H1 (cell line): ENCODE data around the gene GALNT1. TPM values are rescaled to one million over a fixed set of nuclear protein-coding genes. Genes with fewer than 3 reads are reported as not detected.

Experiments
- CTCF ChIA-PET: fragments of 300-600 bp; sonication (Branson Sonifier 250); formaldehyde crosslinking; loops from one replicate; lab custom pipeline; 2021; ENCODE audit not compliant: partially characterized antibody; lab: Charles Lee
- POLR2A ChIA-PET: fragments of 300-600 bp; sonication (Branson Sonifier 250); formaldehyde crosslinking; loops from one replicate; lab custom pipeline; 2021; ENCODE audit warnings: inconsistent platforms; ENCODE audit not compliant: partially characterized antibody; lab: Charles Lee
- DNase-seq, 2 experiments: peaks; one replicate each; pipeline versions ENCODE4 v3.0.0 to v3.0.0-alpha.2; 2010 to 2022; ENCODE audit warnings: low spot score in 2 of 2, low read depth in 1 of 2, mixed read lengths in 1 of 2
- FAIRE-seq: peaks from 2 replicates; lab custom pipeline; 2011; peaks lifted over from hg19 to GRCh38; lab: Jason Lieb, UNC
- H2AFZ ChIP-seq: 2 replicates; pipeline ENCODE4 v1.8.1; 2012; ENCODE audit warnings: low read length, inconsistent platforms
- H2AK5ac ChIP-seq: 2 replicates; pipeline ENCODE4 v1.6.1; 2013; ENCODE audit warnings: low read depth, low read length
- H2BK120ac ChIP-seq: replicated peaks from 2 replicates; pipeline ENCODE3; 2013; ENCODE audit warnings: low read depth, low read length, inconsistent platforms
- H2BK12ac ChIP-seq: 2 replicates; pipeline ENCODE4 v1.6.1; 2013; ENCODE audit warnings: low read depth, low read length
- H2BK15ac ChIP-seq: 2 replicates; pipeline ENCODE4 v1.6.1; 2013; ENCODE audit warnings: low read length
- H2BK20ac ChIP-seq: 2 replicates; pipeline ENCODE4 v1.6.1; 2013; ENCODE audit warnings: low read length
- H2BK5ac ChIP-seq: 2 replicates; pipeline ENCODE4 v1.6.1; 2013; ENCODE audit warnings: low read depth, low read length
- H3K14ac ChIP-seq: 2 replicates; pipeline ENCODE4 v1.6.1; 2013; ENCODE audit warnings: inconsistent platforms; ENCODE audit not compliant: insufficient read length
- H3K18ac ChIP-seq: 2 replicates; pipeline ENCODE4 v1.6.1; 2013; ENCODE audit warnings: low read length; ENCODE audit errors: extremely low read depth
- H3K23ac ChIP-seq: 2 replicates; pipeline ENCODE4 v1.6.1; 2013; ENCODE audit warnings: inconsistent platforms; ENCODE audit not compliant: insufficient read length
- H3K23me2 ChIP-seq: 2 replicates; pipeline ENCODE4 v1.6.1; 2013; ENCODE audit warnings: low read depth, low read length
- H3K27ac ChIP-seq: 2 replicates; pipeline ENCODE4 v1.6.1; 2011; ENCODE audit warnings: low read depth, low read length, inconsistent platforms
- H3K27me3 ChIP-seq, 4 experiments: replicated peaks in 1 of 4; 1 replicate in 1 of 4; 2 replicates in 3 of 4; pipeline versions ENCODE4 v1.6.1 to v1.8.1; 2011 to 2013; ENCODE audit warnings: low read length in 3 of 4, mild to moderate bottlenecking in 3 of 4, inconsistent platforms in 2 of 4, mixed read lengths in 2 of 4, moderate library complexity in 1 of 4; ENCODE audit not compliant: control insufficient read depth in 3 of 4, insufficient read depth in 3 of 4; ENCODE audit errors: extremely low read depth in 1 of 4
- H3K36me3 ChIP-seq, 4 experiments: 2 replicates each; pipeline versions ENCODE4 v1.6.1 to v1.8.1; 2011 to 2013; ENCODE audit warnings: mild to moderate bottlenecking in 4 of 4, low read length in 3 of 4, moderate library complexity in 2 of 4, control low read depth in 1 of 4, inconsistent platforms in 1 of 4; ENCODE audit not compliant: insufficient read depth in 4 of 4, control insufficient read depth in 2 of 4
- H3K4ac ChIP-seq: replicated peaks from 2 replicates; pipeline ENCODE3; 2013; ENCODE audit warnings: low read length, low read depth, mixed read lengths, inconsistent platforms; ENCODE audit not compliant: insufficient read length
- H3K4me1 ChIP-seq, 4 experiments: replicated peaks in 1 of 4; 1 replicate in 1 of 4; 2 replicates in 3 of 4; pipeline versions ENCODE4 v1.6.1 to v1.8.1; 2011 to 2013; ENCODE audit warnings: low read length in 3 of 4, inconsistent platforms in 2 of 4, mixed read lengths in 1 of 4; ENCODE audit not compliant: insufficient read depth in 4 of 4, control insufficient read depth in 3 of 4
- H3K4me2 ChIP-seq, 2 experiments: 2 replicates each; pipeline versions ENCODE4 v1.6.1 to v1.8.1; 2011 to 2013; ENCODE audit warnings: low read depth in 2 of 2, low read length in 2 of 2, control low read depth in 1 of 2, inconsistent platforms in 1 of 2, mild to moderate bottlenecking in 1 of 2; ENCODE audit not compliant: insufficient read depth in 1 of 2
- H3K4me3 ChIP-seq, 4 experiments: fragments of 200-600, 300-600 bp in 1 of 4; sonication (generic), shearing (Covaris generic), sonication (Bioruptor Twin) in 1 of 4; 2 replicates each; pipeline versions ENCODE4 v1.5.1 to v1.8.1; 2011 to 2016; ENCODE audit warnings: low read length in 4 of 4, low read depth in 3 of 4, control low read depth in 2 of 4, inconsistent platforms in 2 of 4, mild to moderate bottlenecking in 2 of 4, mixed read lengths in 1 of 4, moderate library complexity in 1 of 4; ENCODE audit not compliant: insufficient read depth in 2 of 4; ENCODE audit errors: extremely low read depth in 1 of 4
- H3K56ac ChIP-seq: replicated peaks from 2 replicates; pipeline ENCODE3; 2013; ENCODE audit warnings: low read depth, mild to moderate bottlenecking, mixed read lengths, low read length, inconsistent platforms; ENCODE audit not compliant: insufficient read length
- H3K79me1 ChIP-seq: 2 replicates; pipeline ENCODE4 v1.6.1; 2013; ENCODE audit warnings: low read depth, low read length, control low read depth
- H3K79me2 ChIP-seq, 2 experiments: 2 replicates each; pipeline versions ENCODE4 v1.6.1 to v1.8.1; 2012 to 2013; ENCODE audit warnings: low read length in 2 of 2, mild to moderate bottlenecking in 2 of 2, inconsistent platforms in 1 of 2; ENCODE audit not compliant: insufficient read depth in 2 of 2, control insufficient read depth in 1 of 2
- H3K9ac ChIP-seq, 4 experiments: replicated peaks in 1 of 4; 1 replicate in 1 of 4; 2 replicates in 3 of 4; pipeline versions ENCODE4 v1.6.1 to v1.8.1; 2011 to 2013; ENCODE audit warnings: low read depth in 3 of 4, low read length in 3 of 4, control low read depth in 2 of 4, mild to moderate bottlenecking in 2 of 4, moderate library complexity in 2 of 4, inconsistent platforms in 1 of 4; ENCODE audit errors: extremely low read depth in 1 of 4
- H3K9me3 ChIP-seq, 2 experiments: 2 replicates each; pipeline versions ENCODE4 v1.6.1 to v1.8.1; 2012 to 2013; ENCODE audit warnings: mild to moderate bottlenecking in 2 of 2, moderate library complexity in 2 of 2, control low read depth in 1 of 2, inconsistent platforms in 1 of 2, low read depth in 1 of 2, low read length in 1 of 2, mixed read lengths in 1 of 2; ENCODE audit not compliant: insufficient read depth in 2 of 2
- H4K20me1 ChIP-seq, 2 experiments: replicated peaks in 1 of 2; 2 replicates each; pipeline versions ENCODE3 to v1.8.1; 2011 to 2013; ENCODE audit warnings: inconsistent platforms in 2 of 2, low read length in 2 of 2, mild to moderate bottlenecking in 1 of 2; ENCODE audit not compliant: insufficient read depth in 2 of 2, control insufficient read depth in 1 of 2
- H4K5ac ChIP-seq: 2 replicates; pipeline ENCODE4 v1.6.1; 2013; ENCODE audit warnings: low read length, low read depth, mixed read lengths, inconsistent platforms; ENCODE audit not compliant: insufficient read length
- H4K8ac ChIP-seq: 2 replicates; pipeline ENCODE4 v1.8.0; 2013; ENCODE audit warnings: mild to moderate bottlenecking, moderate library complexity, low read length, inconsistent platforms; ENCODE audit not compliant: insufficient read depth; ENCODE audit errors: extremely low read depth
- H4K91ac ChIP-seq: replicated peaks from 2 replicates; pipeline ENCODE3; 2013; ENCODE audit warnings: low read length, mixed read lengths, inconsistent platforms; ENCODE audit not compliant: insufficient read length
- EGR1 ChIP-seq: IDR thresholded peaks from 2 replicates; pipeline ENCODE4 v1.6.1; 2011; ENCODE audit warnings: low read depth, low read length, borderline replicate concordance
- JUN ChIP-seq: IDR thresholded peaks from 2 replicates; pipeline ENCODE4 v1.6.1; 2011; ENCODE audit warnings: low read depth, mild to moderate bottlenecking, improper control_type of control experiment, low read length
- RAD21 ChIP-seq, 2 experiments: IDR thresholded peaks in 1 of 2; conservative IDR thresholded peaks in 1 of 2; 2 replicates each; pipeline ENCODE4 v1.6.1; 2011; ENCODE audit warnings: low read depth in 2 of 2, low read length in 2 of 2, improper control_type of control experiment in 1 of 2, inconsistent platforms in 1 of 2, mild to moderate bottlenecking in 1 of 2, moderate library complexity in 1 of 2
- USF2 ChIP-seq: IDR thresholded peaks from 2 replicates; pipeline ENCODE4 v1.6.1; 2011; ENCODE audit warnings: low read length, improper control_type of control experiment
- WGBS, 2 experiments: shearing (Covaris generic) in 1 of 2; methylation state at CpG; one replicate each; pipeline versions ENCODE4 v1.1.6 to v1.1.7; 2013 to 2015; ENCODE audit warnings: low lambda C conversion rate in 2 of 2, mixed read lengths in 2 of 2, inconsistent platforms in 1 of 2, low coverage in 1 of 2, missing lambda C conversion rate in 1 of 2; ENCODE audit not compliant: insufficient replicate concordance in 2 of 2, insufficient coverage in 1 of 2, insufficient read length in 1 of 2; ENCODE audit errors: extremely low coverage in 1 of 2, missing lambda C conversion rate in 1 of 2; 5-methylcytosine and 5-hydroxymethylcytosine counted together
- polyA plus RNA-seq, 7 experiments: library from polyadenylated mRNA; depleted of rRNA in 3 of 7; stranded (reverse) in 5 of 7; unstranded in 2 of 7; fragments of >200 nt in 5 of 7; fragments of 200-250 nt in 2 of 7; gene quantifications; 1 replicate in 5 of 7; 2 replicates in 1 of 7; 4 replicates in 1 of 7; pipeline versions ENCODE4 v1.2.1 to v1.2.3, GENCODE V29; 2011 to 2013; ENCODE audit warnings: missing spikeins in 2 of 7, mixed read lengths in 2 of 7
- total RNA-seq: library from RNA; stranded (reverse); fragmentation: NEBNext Ultra II Directional; extraction: Animal tissue kit (Norgen Biotek cat#: 25700); gene quantifications from 2 replicates; pipeline ENCODE4 v1.2.1, GENCODE V29; 2021

GALNT1 gene
- total and polyA plus RNA-seq, 2 of the 8 experiments (the other 6 are each of a cell fraction or from before 2014, with no cell fraction given), result 22.4 to 101 TPM

- Histone ChIP-seq H3K18ac (no peak overlapping the region), H3K4me2 (no peak overlapping the region), H3K14ac (no peak overlapping the region), H3K4ac (no peak overlapping the region), H4K5ac (no peak overlapping the region), H3K4me1 (no peaks in the 10 kb centered on the region), H3K23me2 (no peaks in the 10 kb centered on the region), H2AFZ (no peak overlapping the region), H3K9ac (no peak overlapping the region), H3K27me3 (no peaks in the 10 kb centered on the region), H3K4me3 (no peak overlapping the region), H3K79me2 (no peaks in the 10 kb centered on the region), H2BK12ac (no peak overlapping the region), H2BK5ac (no peak overlapping the region), H2BK15ac (no peak overlapping the region), H3K27ac (no peak overlapping the region), H3K79me1 (no peaks in the 10 kb centered on the region), H3K9me3 (peaks cover 3 to 4% of the 10 kb centered on the region in 2 experiments; a peak in 2 of 4 replicates), H4K8ac (no peak overlapping the region), H4K91ac (no peak overlapping the region), H2BK120ac (no peak overlapping the region), H3K36me3 (no peaks in the 10 kb centered on the region), H2AK5ac (no peak overlapping the region), H3K56ac (no peak overlapping the region), H3K23ac (no peak overlapping the region), H4K20me1 (no peaks in the 10 kb centered on the region), H2BK20ac (no peak overlapping the region)
- FAIRE-seq, result no peak
- no peak for DNase-seq
- CTCF ChIA-PET, result interaction anchor here (0.7 kb wide), 1 partner anchor 15 kb away, joined by 3 read pairs; no protein-coding TSS in a partner anchor
- 100% methylated on average over 1 of the region's 1 CpG; no CpG with 5 or more reads in 1 of the 2 experiments for WGBS, 2 experiments
- POLR2A ChIA-PET, result interaction anchor here (0.8 kb wide), 1 partner anchor 9 kb away, joined by 4 read pairs; no protein-coding TSS in a partner anchor
- TF ChIP-seq USF2 (no peak), EGR1 (no peak), JUN (no peak), RAD21 (IDR thresholded peaks at IDR 0.05 in 1 of 2, conservative IDR thresholded peaks at IDR 0.05 in 1 of 2; ENCODE audit: low read depth in 2 of 2, low read length in 2 of 2) (no peak)
Measured at GRCh38 chr18:35535297-35535696, 46.2 kb upstream of the GALNT1 start.
